ENCODE results near the gene FAAP20.

DNA sequence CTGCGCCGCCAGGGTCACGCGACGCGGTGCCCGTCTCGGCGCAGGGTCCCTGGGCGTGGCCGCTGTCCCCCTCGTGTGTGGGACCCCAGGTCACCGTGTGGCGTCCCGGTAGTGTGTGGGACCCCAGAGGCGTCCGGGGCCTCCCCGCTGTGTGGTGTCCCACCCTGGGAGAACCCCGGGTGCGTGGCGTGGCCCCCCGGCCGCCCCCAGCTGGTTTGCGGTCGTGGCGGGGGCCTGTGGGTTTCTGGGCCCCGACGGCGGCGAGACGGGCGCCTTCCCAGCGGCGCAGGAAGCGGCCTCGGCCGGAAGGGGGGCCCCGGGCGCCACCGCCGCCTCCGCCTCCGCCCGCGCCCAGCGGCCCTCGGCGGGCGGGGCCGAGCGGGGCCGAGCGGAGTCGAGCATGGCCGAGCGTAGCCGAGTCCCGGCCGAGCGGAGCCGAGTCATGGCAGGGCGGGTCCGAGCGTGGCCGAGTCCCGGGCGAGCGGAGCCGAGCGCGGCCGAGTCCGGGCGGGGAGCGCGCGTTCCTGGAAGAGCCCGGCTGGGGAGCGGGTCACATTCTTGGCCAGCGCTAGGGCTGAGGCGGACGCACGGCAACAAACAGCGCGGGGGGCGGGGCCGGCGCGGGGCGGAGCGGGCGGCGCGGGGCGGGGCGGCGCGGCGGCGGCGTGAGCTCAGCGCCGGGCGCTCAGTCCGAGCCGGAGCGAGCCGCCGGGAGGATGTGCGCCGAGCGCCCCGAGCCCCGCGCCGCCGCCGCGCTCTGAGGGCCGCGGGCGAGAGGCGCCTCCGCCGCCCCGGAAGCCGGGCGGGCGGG is 33.0 kb upstream of the FAAP20 start:
- no peak for TF ChIP-seq FOXK1 (CRISPR knock-in tag; IDR thresholded peaks at IDR 0.05)
- no peak for TF ChIP-seq CTCF (IDR thresholded peaks at IDR 0.05)
- TF ChIP-seq, protein P1, sequence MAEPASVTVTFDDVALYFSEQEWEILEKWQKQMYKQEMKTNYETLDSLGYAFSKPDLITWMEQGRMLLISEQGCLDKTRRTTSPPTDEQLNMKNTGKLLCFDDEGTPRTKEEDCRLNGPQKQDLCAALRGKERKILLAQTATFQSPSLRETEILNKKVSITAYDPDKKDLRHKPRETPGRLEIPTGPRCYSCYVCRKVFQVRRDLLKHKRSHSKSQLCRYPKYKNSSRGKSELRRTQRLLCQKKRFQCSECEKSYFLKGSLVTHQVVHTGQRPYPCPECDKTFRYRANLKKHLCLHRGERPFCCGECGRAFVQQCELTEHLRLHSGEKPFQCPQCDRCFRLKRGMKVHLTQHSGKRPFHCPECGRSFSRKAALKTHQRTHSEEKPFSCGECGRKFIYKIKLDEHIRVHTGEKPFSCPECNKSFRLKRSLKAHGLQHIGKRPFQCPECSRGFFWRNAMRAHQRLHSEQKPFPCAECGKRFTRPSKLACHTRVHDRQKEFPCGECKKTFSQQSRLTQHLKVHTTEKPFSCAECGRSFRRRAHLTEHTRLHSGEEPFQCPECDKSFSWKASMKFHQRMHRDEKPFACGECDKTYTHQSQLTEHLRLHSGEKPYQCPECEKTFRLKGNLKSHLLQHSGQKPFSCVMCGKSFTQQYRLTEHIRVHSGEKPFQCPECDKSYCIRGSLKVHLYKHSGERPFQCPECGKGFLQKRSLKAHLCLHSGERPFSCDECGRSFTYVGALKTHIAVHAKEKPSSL (CRISPR knock-in tag; conservative IDR thresholded peaks at IDR 0.05): no peak
- no peak for TF ChIP-seq MAX (CRISPR knock-in tag; IDR thresholded peaks at IDR 0.05)
- no peak for TF ChIP-seq ZBTB21 (CRISPR knock-in tag; IDR thresholded peaks at IDR 0.05; ENCODE audit: borderline replicate concordance)
- no peak for TF ChIP-seq USF2 (CRISPR knock-in tag; IDR thresholded peaks at IDR 0.05)
- TF ChIP-seq, protein P2, sequence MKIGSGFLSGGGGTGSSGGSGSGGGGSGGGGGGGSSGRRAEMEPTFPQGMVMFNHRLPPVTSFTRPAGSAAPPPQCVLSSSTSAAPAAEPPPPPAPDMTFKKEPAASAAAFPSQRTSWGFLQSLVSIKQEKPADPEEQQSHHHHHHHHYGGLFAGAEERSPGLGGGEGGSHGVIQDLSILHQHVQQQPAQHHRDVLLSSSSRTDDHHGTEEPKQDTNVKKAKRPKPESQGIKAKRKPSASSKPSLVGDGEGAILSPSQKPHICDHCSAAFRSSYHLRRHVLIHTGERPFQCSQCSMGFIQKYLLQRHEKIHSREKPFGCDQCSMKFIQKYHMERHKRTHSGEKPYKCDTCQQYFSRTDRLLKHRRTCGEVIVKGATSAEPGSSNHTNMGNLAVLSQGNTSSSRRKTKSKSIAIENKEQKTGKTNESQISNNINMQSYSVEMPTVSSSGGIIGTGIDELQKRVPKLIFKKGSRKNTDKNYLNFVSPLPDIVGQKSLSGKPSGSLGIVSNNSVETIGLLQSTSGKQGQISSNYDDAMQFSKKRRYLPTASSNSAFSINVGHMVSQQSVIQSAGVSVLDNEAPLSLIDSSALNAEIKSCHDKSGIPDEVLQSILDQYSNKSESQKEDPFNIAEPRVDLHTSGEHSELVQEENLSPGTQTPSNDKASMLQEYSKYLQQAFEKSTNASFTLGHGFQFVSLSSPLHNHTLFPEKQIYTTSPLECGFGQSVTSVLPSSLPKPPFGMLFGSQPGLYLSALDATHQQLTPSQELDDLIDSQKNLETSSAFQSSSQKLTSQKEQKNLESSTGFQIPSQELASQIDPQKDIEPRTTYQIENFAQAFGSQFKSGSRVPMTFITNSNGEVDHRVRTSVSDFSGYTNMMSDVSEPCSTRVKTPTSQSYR (CRISPR knock-in tag; IDR thresholded peaks at IDR 0.05): no peak
- TF ChIP-seq, protein P3, sequence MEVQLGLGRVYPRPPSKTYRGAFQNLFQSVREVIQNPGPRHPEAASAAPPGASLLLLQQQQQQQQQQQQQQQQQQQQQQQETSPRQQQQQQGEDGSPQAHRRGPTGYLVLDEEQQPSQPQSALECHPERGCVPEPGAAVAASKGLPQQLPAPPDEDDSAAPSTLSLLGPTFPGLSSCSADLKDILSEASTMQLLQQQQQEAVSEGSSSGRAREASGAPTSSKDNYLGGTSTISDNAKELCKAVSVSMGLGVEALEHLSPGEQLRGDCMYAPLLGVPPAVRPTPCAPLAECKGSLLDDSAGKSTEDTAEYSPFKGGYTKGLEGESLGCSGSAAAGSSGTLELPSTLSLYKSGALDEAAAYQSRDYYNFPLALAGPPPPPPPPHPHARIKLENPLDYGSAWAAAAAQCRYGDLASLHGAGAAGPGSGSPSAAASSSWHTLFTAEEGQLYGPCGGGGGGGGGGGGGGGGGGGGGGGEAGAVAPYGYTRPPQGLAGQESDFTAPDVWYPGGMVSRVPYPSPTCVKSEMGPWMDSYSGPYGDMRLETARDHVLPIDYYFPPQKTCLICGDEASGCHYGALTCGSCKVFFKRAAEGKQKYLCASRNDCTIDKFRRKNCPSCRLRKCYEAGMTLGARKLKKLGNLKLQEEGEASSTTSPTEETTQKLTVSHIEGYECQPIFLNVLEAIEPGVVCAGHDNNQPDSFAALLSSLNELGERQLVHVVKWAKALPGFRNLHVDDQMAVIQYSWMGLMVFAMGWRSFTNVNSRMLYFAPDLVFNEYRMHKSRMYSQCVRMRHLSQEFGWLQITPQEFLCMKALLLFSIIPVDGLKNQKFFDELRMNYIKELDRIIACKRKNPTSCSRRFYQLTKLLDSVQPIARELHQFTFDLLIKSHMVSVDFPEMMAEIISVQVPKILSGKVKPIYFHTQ (CRISPR knock-in tag; IDR thresholded peaks at IDR 0.05): no peak
- TF ChIP-seq JUN (CRISPR knock-in tag; IDR thresholded peaks at IDR 0.05): no peak

All from WTC11 (cell line).